Activated CD4-positive, alpha-beta T cell treated with anti-CD3 and anti-CD28 coated beads, Interleukin-2, amount 50 U/mL, for 16 hours (primary cell): Measurements from ENCODE around the gene SPATA13.
"Not testable (repeated sequence)": the region's sequence is repeated elsewhere in the genome, so short reads cannot be mapped to it uniquely, and the experiment has no call there.

Experiments
- DNase-seq: peaks from one replicate; pipeline ENCODE4 v3.0.0-alpha.2; 2020

Gene SPATA13

DNA sequence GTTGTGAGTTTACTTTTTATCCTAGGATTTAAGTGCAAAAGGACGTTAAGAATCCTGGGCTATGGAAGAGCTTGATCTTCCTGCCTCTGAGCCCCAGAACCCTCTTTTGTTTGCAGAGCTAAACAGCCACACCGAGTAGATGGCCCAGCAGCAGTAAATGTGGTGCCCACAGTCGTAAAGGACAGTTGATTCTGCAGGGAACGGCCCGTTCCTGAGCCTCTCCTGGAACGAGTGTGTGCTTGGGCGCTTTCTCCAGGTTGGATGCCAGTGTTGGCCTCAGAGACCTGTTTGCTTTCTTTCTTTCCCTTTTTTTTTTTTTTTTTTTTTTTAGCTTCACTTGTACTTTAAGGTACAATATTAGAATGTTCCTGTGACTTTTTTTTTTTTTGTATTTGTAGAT lies 41.7 kb downstream of the SPATA13 start:
- no peak for DNase-seq

DNA sequence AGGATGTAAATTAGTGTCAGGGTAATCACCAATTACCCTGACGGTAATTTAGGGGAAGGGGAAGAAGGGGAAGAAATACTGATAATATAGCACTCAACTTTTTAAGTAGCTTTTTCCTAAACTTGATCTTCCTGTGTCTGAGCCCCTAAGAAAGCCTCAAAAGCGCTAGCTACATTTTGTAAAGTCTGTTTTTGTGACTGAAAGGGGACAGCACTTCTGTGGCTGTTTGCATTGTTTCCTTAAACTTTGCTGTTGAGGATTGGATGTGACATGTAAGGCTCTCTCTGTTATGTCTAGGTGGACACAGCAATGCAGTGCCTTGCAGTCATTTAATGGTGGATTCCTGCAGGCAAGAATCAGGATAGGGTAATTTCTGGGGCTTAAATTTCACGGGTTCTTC lies 42.8 kb downstream of the SPATA13 start:
- DNase-seq = no peak

DNA sequence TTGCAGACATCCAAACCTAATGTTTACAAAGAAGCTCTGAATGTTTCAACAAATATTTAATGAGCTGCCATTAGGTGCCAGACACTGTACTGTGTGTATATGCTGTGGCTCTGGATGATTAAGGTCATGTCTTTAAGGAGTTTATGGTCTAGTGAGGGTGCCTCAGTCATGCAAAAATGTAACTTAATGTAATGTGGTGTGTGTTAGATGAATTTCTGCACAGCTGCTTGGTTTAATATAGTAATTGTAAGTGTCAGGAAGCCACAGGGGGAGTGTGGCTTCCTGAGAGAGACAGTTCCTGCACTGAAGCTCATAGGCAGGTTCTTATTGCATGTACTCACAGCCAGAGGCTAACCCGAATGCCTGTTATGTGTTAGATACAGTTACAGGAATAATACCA lies 43.3 kb downstream of the SPATA13 start:
- peak; percentile 45 for DNase-seq

DNA sequence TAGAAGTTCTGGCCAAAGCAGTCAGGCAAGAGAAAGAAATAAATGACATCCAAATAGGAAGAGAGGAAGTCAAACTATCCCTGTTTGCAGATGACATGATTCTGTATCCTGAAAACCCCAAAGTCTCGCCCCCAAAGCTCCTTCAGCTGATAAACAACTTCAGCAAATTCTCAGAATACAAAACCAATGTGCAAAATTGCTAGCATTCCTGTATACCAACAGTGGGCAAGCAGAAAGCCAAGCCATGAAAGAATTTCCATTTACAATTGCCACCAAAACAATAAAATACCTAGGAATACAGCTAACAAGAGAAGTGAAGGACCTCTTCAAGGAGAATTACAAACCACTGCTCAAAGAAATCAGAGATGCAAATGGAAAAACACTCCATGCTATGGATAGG lies 44.6 kb downstream of the SPATA13 start:
- not testable (repeated sequence) for DNase-seq

DNA sequence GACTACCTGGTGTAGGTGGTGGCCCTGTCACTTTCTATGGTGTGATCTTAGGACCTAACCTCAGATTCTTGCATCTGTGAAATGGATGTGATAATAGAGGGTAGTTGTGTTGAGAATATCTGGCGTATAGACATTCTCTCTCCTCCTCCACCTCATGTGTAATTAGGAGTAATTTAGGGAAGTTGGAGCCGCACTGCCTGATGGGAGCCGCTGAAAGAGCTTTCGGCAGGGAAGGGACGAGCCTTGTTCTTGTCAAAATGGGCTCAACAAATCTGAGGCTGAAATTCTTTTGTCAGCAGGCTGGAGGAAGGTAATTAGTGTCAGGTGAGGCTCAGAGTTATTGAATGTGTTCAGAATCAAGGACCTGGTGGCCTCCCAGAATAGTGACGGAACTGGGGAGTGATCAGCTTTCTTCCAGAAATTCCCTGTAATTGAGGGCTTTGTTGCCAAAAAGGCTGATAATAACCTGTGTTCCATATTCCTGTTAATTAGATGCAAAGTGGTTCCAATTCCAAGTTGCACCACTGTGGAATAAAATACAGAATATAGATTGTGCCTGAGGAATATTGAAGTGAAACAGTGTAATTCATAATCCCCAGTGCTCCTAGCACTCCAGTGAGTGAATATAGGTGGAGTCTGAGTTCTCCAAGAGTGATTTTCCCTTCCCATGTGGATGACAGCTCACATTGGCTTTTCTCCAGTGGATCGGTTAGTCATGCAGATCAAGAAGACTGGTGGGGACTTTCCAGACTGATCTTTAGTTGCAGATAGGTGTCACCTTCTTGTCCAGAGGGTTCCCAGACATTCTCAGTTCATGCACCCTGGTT lies 47.5 kb downstream of the SPATA13 start:
- DNase-seq = no peak

DNA sequence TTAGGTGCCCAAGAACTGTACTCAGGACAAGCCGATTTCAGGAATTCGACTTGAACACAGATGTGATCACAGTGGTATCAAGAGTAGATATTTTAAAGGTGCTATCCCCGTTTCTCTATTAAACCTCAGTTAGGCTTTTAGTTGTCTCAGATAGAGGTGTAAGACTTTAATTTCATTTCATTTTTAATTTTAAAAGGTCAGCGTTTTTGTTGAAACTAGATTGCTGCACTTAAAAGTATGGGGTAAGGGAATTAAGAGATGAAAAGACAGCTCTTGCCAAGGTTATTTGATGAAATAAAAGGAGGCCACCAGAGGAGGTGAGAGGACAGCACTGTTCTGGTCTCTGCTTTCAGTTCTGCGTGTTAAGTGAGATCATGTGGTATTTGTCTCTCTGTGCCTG lies 48.6 kb downstream of the SPATA13 start:
- DNase-seq = no peak

DNA sequence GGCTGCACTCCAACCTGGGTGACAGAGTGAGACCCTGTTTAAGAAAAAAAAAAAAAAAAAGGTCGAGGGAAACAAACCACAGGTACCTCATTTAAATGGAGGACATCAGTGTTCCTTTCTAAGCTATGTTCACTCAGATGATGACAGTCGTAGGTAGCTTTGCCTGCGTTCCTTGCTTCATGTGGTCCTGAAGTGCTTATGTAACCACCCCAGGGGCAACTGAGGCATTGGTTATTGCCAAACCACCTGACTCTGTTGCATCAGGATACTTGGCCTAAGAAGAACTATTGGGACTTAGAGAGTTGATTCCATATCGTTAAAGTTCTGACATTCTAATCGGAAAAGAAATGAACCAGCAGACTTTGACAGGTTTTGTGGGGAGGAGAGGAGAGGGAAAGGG lies 51.7 kb downstream of the SPATA13 start:
- DNase-seq = no peak

DNA sequence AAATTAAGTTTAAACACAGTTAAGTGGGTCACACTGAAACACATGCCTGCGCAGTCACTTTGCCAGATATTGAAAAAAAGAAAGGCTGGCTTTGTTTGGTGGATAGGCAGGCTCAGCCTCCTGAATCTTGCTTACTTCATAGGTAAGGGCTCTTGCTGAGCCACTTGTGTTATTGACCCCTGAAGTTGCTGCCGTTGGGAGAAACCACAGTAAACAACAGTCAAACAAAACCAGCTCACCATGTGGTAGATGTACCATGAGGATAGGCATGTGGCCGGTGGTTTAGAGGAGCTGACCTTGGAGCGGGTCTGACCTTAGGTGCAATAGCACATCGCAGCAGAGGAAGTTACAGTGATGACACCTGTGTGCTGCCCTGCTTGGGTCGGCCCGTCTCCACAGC lies 52.2 kb downstream of the SPATA13 start:
- DNase-seq = no peak

DNA sequence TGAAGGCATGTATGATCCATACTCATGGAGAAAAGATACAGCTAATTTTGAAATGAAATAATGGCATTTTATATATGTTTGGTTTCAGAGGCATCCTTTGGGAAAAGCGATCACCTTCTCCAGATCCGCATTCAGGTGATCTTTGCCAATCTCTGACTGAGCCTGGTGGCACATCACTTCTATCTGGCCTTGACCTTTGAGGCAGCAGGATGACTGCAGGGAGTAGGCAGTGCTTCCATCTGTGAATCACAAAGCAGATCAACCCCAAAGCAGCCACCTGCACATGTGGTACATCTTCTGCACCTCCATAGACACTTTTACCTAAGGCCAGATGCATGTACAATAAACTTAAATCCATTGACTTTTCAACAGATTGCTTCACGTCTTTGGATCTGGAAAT lies 53.4 kb downstream of the SPATA13 start:
- DNase-seq = no peak

DNA sequence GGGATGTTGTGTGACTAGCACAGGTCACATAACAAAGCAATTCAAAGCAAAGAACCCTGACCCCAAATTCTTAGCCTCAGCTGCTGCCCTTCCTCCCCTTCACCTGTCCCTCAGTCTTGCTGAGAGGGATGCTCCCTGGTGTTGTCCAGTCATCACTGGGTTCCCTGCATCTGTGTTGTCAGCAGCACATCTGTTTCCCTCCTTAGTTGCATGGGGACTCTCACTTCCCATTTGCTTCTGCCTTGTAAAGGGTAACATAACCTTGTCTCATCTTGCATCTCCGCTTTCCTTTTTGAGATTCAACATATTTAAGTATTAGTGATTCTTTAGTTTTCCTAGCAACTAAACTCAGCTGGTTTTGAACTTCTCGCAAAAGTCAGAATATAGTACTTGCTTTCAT lies 54.0 kb downstream of the SPATA13 start:
- DNase-seq = no peak

DNA sequence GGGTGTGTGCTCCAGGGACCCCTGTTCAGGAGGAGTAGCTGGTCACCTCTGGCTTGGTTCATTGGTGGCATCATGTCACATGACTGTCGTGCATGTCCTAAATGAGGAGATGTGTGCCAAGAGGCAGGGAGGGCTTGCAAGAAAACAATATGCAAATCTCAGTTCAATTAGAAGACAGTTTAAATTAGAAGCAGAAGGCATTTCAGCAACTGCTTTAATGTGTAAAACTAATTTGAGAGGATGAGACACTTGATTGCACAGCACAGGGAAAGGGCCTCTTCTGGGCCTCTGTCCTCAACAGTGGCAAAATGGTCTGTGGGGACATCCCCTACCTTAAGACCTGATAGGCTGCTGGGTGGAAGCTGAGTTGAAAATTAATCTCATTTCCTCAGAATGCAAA lies 54.6 kb downstream of the SPATA13 start:
- no peak for DNase-seq

DNA sequence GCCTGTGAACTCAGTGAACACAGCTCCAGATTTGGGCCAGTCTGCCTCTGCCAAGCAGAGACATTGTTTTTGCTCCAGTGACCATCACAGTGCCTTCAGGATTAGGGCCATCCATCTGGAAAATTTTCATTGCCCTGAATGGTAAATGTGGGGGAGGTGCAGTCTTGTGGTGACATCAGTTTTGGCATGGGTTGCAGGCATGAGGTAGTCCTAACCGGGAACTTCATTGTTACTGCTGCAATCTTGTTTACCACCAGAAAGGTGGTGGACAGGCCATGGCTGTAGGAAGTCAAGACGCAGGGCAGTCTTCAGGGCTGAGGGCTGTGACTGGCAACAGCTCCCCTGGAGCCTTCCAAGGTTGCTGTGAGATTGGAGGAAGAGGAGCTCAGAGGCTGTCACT lies 55.2 kb downstream of the SPATA13 start:
- DNase-seq = no peak

DNA sequence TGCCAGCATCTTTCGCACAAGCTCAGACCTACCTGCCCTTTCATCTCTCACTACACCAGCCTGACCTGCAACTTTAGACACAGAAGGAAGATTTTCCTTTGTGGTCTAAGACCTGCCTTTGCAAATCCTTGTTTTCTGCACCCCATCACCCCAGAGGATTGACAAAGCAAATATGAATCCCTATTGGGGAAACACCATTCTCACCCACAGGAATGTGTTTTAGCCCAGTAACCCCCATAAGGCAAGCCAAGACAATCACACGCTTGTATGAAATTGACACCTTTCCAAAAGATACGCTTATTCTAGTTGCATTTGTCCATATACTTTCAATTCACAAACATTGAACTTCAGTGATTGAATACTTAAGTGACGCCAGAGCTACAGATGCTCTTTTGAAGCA lies 55.7 kb downstream of the SPATA13 start:
- no peak for DNase-seq

DNA sequence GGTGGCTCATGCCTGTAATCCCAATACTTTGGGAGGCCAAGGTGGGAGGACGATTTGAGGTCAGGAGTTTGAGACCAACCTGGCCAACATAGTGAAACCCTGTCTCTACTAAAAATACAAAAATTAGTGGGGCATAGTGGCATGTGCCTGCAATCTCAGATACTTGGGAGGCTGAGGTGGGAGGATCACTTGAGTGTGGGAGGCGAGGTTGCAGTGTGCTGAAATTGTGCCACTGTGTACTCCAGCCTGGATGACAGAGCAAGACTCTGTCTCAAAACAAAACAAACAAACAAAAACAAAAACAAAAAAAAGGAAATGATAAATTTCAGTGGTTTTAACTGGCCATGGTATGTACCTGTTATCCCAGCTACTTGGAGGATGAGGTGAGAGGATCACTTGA lies 56.3 kb downstream of the SPATA13 start:
- not testable (repeated sequence) for DNase-seq

DNA sequence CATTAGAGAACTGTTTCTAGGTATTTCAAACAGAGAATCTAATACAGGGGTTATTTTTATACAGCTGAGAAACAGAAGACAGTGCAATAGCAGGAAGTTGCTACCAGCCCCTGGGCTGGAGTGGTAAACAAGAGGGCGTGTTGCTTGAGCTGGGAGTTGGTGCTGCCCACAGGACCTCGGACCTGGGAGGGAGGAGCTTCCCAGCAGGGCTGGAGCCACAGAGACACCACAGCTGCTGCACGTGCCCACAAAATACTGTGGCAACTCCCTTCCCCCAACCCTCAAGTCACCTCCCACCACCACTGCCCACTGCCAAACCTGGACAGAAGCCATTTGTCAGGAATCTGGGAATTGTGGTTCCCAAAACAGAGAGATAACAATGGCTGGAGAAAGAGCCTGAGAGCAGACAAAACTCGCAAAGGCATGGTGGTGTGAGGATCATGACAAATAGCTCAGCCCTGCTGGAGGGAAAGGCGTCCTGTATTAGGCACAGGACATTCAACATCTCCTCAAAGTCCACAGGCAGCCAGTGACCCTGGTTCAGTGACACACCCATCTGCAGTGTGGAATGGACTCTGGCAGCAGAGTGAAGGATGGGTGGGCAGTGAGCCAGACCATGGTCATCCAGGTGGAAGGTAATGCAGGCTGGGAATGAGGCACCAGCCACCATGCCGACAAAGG lies 57.2 kb downstream of the SPATA13 start:
- DNase-seq = peak; percentile 24

DNA sequence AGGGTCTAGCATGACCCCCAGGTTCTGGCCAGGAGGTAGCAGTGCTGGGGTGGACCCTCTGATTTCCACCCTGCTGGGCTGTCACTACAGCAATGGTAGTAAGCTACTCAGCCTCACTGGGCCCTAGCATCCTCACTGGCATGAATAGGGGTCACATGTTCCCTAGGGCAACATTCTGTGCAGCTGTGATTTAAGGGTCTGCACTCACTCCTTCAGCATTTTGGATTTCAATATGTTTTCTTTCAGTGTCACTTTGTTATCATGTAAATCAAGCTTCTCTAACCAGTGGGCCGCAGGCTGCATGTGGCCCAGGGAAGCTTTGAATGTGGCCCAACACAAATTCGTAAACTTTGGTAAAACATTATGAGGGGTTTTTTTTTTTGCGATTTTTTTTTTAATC lies 57.8 kb downstream of the SPATA13 start:
- no peak for DNase-seq

DNA sequence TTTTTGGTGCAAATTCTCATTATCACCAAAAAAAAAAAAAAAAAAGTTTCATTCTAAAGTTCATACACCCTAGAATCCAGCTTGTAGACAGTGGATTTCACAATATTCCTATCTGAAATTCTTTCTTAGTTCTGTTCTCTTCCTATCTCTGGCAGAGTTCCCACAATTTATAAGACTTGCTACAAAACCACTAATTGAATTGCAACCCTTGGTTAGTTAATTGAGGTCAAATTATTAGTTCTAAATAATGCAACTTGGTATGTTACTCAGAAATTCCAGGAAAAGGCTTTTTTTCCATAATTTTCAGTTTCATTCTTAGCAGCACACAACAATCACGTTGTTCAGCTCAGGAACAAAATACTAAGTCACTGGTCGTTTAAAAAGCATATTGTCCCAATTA lies 58.5 kb downstream of the SPATA13 start:
- no peak for DNase-seq

DNA sequence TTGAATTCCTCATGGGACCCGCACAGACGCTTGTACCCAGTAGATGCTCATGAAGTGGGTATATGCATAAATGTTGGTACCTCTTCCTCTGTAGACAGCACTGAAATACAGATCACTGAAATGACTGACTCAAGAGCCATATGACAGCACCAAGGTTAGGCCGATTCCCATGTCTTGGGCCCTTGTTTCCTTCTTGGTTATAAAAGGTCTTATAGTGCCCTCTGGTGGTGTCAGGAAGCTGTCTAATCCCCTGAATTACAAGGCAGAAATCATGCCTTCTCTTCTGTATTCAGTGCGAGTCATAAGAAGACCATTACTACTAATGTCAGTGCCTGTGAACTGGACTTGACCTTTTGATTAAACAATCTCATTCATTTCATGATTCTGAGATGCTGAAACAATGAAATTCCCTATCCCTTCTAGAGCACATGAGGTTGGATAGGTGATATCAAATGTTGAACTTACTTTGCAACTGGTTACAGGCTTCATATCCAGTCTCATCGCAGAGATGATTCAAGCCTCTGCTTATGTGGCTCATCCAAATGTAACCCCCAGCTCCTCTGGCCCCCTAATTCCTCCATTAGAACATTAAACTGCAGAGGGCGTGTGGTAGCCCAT lies 59.7 kb downstream of the SPATA13 start:
- DNase-seq = peak; percentile 87

DNA sequence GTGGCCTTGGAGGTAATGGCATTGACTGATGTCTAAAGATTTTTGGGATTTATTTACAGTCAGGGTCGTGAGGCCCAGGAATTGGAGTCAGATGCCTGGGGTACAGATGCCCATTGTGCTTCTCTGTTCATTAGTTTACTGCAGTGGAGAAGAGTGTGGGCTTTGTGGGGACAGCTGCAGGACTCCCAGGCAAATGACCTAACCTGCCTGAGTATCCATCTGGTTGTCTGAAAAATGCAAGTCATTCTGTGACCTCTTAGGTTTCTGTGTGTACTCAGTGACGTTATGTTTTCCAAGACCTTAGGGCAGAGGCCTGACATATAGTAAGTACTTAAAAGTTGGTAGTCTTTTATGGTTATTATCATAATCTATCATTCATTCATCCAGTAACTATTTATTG lies 60.5 kb downstream of the SPATA13 start:
- DNase-seq = no peak

DNA sequence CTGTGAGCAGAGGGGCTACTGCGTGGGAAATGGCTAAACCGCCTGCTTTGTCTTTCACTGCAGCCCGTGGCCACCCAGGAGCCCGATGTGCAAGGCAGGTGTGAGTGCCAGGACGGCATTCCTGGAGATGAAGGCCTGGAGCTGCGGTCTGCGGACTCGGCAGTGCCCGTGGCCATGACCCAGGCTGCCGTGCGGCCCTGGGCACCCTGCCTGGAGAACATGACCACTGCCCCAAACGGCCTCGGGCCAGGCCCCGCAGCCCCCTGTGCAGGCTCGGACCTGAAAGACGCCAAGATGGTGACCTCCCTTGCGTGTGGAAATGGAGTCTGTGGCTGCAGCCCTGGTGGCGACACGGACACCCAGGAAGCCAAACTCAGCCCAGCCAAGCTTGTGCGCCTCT lies 62.2 kb downstream of the SPATA13 start:
- no peak for DNase-seq

DNA sequence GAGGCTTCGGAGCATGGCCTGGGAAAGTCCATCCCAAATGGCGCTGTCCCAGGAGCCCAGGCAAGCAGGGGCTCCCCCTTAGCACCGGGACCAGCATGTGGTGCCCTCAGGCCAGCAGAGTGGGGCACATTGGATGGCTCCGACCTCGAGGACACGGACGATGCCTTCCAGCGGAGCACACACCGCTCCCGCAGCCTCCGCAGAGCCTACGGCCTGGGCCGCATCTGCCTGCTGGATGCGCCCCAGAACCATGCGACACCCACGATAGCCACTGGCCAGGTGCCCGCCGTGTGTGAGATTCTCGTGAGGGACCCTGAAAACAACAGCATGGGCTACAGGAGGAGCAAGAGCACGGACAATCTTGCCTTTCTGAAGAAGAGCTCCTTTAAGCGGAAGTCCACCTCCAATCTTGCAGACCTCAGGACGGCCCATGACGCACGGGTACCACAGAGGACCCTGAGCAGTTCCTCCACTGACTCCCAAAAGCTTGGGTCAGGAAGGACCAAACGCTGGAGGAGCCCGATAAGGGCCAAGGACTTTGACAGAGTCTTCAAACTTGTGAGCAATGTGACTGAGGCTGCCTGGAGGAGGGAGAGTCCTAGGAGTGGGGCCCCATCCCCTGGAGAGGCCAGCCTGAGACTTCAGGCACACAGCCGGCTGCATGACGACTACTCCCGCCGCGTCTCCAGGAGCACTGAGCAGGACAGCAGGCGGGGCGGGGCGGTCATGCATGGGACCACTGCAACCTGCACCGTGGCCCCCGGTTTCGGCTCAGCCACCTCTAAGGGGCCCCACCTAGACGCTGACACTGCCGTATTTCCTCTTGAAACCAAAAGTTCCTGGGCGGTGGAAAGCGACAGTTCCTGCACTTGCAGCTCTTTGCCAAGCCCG lies 63.1 kb downstream of the SPATA13 start:
- DNase-seq = no peak

DNA sequence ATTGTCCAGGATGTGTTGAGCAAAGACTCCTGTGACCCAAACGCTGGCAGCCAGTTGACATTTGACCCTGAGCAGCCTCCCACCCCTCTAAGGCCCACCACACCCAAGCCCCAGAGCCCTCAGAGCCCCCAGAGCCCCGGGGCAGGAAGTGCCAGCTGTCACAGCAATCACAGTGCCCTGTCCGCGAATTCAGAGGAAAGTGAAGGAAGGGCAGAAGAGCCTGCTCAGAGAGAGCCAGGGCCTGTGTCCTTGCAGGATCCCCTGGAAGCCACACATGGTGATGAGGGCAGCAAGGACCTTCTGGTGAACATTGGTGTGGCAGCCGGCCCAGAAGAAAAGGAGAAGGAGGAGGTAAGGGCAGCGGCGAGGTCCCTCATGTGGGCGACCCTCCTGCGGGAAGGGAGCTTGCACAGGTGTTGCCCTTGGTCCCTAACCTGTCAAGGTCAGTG lies 63.7 kb downstream of the SPATA13 start:
- DNase-seq = no peak

DNA sequence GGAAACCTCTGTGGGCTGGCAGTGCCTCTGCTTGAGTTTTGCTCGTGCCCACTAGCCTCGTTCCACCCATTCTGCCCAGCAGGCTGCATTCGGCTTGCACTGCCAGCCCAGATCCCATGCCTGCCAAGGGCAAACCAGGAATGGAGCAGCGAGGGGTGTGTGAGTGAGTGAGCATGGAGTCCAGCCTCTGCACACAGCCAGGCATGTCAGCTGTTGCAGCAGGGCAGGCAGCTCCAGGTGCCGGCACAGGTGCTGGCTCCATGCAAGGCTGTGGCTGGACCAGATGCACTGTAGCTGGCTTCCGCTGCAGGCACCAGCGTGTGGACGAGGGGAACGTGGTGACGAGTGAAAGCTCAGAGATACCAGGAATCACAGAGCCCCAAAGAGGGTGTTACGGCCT lies 64.5 kb downstream of the SPATA13 start:
- DNase-seq = no peak
